Measurements from ENCODE around the gene CCDC68. TPM values are rescaled to one million over a fixed set of nuclear protein-coding genes. Genes with fewer than 3 reads are reported as not detected.

The CCDC68 gene
- total and polyA plus RNA-seq, 2 donors (not counting 1 experiment from before 2014, with no cell fraction given) = 5.1 to 8.3 TPM

DNA sequence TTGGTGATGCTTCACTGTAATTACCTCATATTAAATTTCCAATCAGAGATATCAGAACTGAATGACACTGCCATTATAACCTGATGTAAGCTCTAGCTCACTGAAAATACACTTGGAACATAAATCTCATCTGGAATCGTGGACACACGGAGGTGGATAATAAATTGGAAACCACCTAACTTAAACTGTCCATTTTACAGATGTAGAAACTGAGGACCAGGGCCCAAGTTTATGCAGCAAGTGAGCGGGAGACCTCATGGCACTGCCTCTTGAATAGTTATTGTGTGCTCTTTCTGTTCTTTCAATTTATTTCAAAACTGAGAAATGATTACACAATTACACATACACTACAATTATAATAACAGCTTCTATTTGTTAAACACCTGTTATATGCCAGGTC is 20.8 kb downstream of the CCDC68 start:
- Histone ChIP-seq H3K27ac (ENCODE audit: insufficient read depth, low read length) (no peak overlapping the region), H4K20me1 (ENCODE audit: control insufficient read depth, extremely low read depth, insufficient read depth, low read length) (no peaks in the 10 kb centered on the region), H2AFZ (ENCODE audit: low read length) (no peak overlapping the region), H3K4me3 (replicated peaks in 1 of 4; ENCODE audit: control extremely low read depth in 1 of 4, insufficient read depth in 1 of 4, low read depth in 3 of 4, low read length in 4 of 4) (no peak overlapping the region), H3K79me2 (ENCODE audit: control insufficient read depth, insufficient read depth, low read length) (no peaks in the 10 kb centered on the region), H3K9ac (ENCODE audit: insufficient read depth, low read length) (no peak overlapping the region), H3K27me3 (ENCODE audit: control insufficient read depth, insufficient read depth, low read length) (no peaks in the 10 kb centered on the region), H3K36me3 (ENCODE audit: control insufficient read depth, insufficient read depth, low read length) (no peaks in the 10 kb centered on the region), H3K4me2 (ENCODE audit: extremely low read depth, insufficient read depth, low read length) (no peak overlapping the region), H3K4me1 (ENCODE audit: control insufficient read depth, extremely low read depth, insufficient read depth, low read length) (no peaks in the 10 kb centered on the region), H3K9me3 (ENCODE audit: control insufficient read depth, insufficient read depth, low read depth, low read length) (no peaks in the 10 kb centered on the region)
- no peak for DNase-seq (ENCODE audit: low read depth in 2 of 2)
- TF ChIP-seq EZH2 (IDR thresholded peaks at IDR 0.05; ENCODE audit: low read length, missing control alignments) = no peak
- TF ChIP-seq, protein P1, sequence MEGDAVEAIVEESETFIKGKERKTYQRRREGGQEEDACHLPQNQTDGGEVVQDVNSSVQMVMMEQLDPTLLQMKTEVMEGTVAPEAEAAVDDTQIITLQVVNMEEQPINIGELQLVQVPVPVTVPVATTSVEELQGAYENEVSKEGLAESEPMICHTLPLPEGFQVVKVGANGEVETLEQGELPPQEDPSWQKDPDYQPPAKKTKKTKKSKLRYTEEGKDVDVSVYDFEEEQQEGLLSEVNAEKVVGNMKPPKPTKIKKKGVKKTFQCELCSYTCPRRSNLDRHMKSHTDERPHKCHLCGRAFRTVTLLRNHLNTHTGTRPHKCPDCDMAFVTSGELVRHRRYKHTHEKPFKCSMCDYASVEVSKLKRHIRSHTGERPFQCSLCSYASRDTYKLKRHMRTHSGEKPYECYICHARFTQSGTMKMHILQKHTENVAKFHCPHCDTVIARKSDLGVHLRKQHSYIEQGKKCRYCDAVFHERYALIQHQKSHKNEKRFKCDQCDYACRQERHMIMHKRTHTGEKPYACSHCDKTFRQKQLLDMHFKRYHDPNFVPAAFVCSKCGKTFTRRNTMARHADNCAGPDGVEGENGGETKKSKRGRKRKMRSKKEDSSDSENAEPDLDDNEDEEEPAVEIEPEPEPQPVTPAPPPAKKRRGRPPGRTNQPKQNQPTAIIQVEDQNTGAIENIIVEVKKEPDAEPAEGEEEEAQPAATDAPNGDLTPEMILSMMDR (conservative IDR thresholded peaks at IDR 0.05 in 1 of 2, IDR thresholded peaks at IDR 0.05 in 1 of 2; ENCODE audit: low read depth in 1 of 2, low read length in 2 of 2) = no peak

DNA sequence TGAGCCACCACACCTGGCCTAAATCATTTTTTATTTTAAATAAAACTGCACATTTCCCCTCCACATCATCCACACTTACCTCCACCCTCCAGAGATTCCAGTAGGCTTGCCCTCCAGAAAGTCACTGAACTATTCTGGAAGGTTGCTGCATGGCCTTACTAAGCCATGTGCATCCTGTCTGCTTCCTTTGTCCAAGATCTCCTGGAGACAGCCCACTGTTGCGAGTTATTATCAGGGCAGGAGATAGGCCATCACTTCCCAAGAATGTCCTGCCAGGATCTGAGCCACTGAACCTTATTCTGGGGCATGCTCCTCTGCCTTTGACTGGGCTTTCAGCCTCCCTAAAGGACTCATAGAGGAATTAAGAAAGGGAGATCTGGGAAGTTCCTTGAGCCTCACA is 26.8 kb downstream of the CCDC68 start:
- H3K4me1 ChIP-seq (ENCODE audit: control insufficient read depth, extremely low read depth, insufficient read depth, low read length) = no peaks in the 10 kb centered on the region
- no peak overlapping the region for H3K27ac ChIP-seq (ENCODE audit: insufficient read depth, low read length)
- H4K20me1 ChIP-seq (ENCODE audit: control insufficient read depth, extremely low read depth, insufficient read depth, low read length) = no peaks in the 10 kb centered on the region
- TF ChIP-seq, protein P1 (conservative IDR thresholded peaks at IDR 0.05 in 1 of 2, IDR thresholded peaks at IDR 0.05 in 1 of 2; ENCODE audit: low read depth in 1 of 2, low read length in 2 of 2) = no peak
- TF ChIP-seq EZH2 (IDR thresholded peaks at IDR 0.05; ENCODE audit: low read length, missing control alignments) = no peak
- no peaks in the 10 kb centered on the region for H3K79me2 ChIP-seq (ENCODE audit: control insufficient read depth, insufficient read depth, low read length)
- H3K4me2 ChIP-seq (ENCODE audit: extremely low read depth, insufficient read depth, low read length) = no peak overlapping the region
- H3K9ac ChIP-seq (ENCODE audit: insufficient read depth, low read length) = no peak overlapping the region
- DNase-seq (ENCODE audit: low read depth in 2 of 2) = no peak
- H2AFZ ChIP-seq (ENCODE audit: low read length) = no peak overlapping the region
- no peaks in the 10 kb centered on the region for H3K27me3 ChIP-seq (ENCODE audit: control insufficient read depth, insufficient read depth, low read length)
- H3K9me3 ChIP-seq (ENCODE audit: control insufficient read depth, insufficient read depth, low read depth, low read length) = no peaks in the 10 kb centered on the region
- no peak overlapping the region for H3K4me3 ChIP-seq (replicated peaks in 1 of 4; ENCODE audit: control extremely low read depth in 1 of 4, insufficient read depth in 1 of 4, low read depth in 3 of 4, low read length in 4 of 4)
- H3K36me3 ChIP-seq (ENCODE audit: control insufficient read depth, insufficient read depth, low read length) = no peaks in the 10 kb centered on the region

DNA sequence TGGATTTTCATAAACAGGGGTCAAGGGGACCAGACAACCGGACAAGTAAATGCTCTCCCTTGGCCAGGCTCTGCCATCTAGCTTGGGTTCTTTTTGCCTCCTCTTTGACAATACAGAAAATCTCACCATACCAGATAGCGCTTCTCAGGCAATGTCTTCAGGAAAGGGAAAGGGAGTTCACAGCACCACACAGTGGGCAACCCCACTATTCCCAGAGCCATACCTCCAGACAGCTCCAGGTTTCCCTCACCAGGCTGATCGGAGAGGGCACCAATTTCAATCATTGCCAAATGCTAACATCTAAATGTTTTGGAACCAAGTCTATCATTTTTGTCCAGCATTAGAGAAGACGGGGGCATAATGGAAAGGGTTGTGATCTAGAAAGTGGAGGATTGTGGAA is 28.1 kb downstream of the CCDC68 start:
- no peak for DNase-seq (ENCODE audit: low read depth in 2 of 2)
- Histone ChIP-seq H3K4me2 (ENCODE audit: extremely low read depth, insufficient read depth, low read length) (no peak overlapping the region), H4K20me1 (ENCODE audit: control insufficient read depth, extremely low read depth, insufficient read depth, low read length) (no peaks in the 10 kb centered on the region), H3K27me3 (ENCODE audit: control insufficient read depth, insufficient read depth, low read length) (no peaks in the 10 kb centered on the region), H3K79me2 (ENCODE audit: control insufficient read depth, insufficient read depth, low read length) (no peaks in the 10 kb centered on the region), H3K27ac (ENCODE audit: insufficient read depth, low read length) (no peak overlapping the region), H3K4me1 (ENCODE audit: control insufficient read depth, extremely low read depth, insufficient read depth, low read length) (no peaks in the 10 kb centered on the region), H3K36me3 (ENCODE audit: control insufficient read depth, insufficient read depth, low read length) (no peaks in the 10 kb centered on the region), H3K9ac (ENCODE audit: insufficient read depth, low read length) (no peak overlapping the region), H3K9me3 (ENCODE audit: control insufficient read depth, insufficient read depth, low read depth, low read length) (no peaks in the 10 kb centered on the region), H3K4me3 (replicated peaks in 1 of 4; ENCODE audit: control extremely low read depth in 1 of 4, insufficient read depth in 1 of 4, low read depth in 3 of 4, low read length in 4 of 4) (no peak overlapping the region), H2AFZ (ENCODE audit: low read length) (no peak overlapping the region)
- TF ChIP-seq, protein P1 (conservative IDR thresholded peaks at IDR 0.05 in 1 of 2, IDR thresholded peaks at IDR 0.05 in 1 of 2; ENCODE audit: low read depth in 1 of 2, low read length in 2 of 2) = no peak
- TF ChIP-seq EZH2 (IDR thresholded peaks at IDR 0.05; ENCODE audit: low read length, missing control alignments) = no peak
